HUES48 (cell line): ENCODE data around the gene TRAF3IP1.
"Not testable (repeated sequence)": the region's sequence is repeated elsewhere in the genome, so short reads cannot be mapped to it uniquely, and the experiment has no call there.

Source experiments
- H3K27ac ChIP-seq: one replicate; pipeline ENCODE4 v1.7.0; 2013; ENCODE audit warnings: low read depth, low read length, inconsistent platforms
- H3K27me3 ChIP-seq: 2 replicates; pipeline ENCODE4 v1.6.1; 2013; ENCODE audit warnings: mild to moderate bottlenecking, low read length; ENCODE audit not compliant: control insufficient read depth, insufficient read depth
- H3K36me3 ChIP-seq: 2 replicates; pipeline ENCODE4 v1.6.1; 2013; ENCODE audit warnings: low read length; ENCODE audit not compliant: control insufficient read depth, insufficient read depth
- H3K4me1 ChIP-seq: 2 replicates; pipeline ENCODE4 v1.6.1; 2013; ENCODE audit warnings: mild to moderate bottlenecking, low read length; ENCODE audit not compliant: control insufficient read depth, insufficient read depth
- H3K4me3 ChIP-seq: 2 replicates; pipeline ENCODE4 v1.5.1; 2013; ENCODE audit warnings: mild to moderate bottlenecking, low read depth, low read length
- H3K9ac ChIP-seq: 2 replicates; pipeline ENCODE4 v1.6.1; 2013; ENCODE audit warnings: mild to moderate bottlenecking, low read depth, low read length, moderate library complexity
- H3K9me3 ChIP-seq: 2 replicates; pipeline ENCODE4 v1.6.1; 2013; ENCODE audit warnings: low read length; ENCODE audit not compliant: control insufficient read depth, insufficient read depth

Gene TRAF3IP1

DNA sequence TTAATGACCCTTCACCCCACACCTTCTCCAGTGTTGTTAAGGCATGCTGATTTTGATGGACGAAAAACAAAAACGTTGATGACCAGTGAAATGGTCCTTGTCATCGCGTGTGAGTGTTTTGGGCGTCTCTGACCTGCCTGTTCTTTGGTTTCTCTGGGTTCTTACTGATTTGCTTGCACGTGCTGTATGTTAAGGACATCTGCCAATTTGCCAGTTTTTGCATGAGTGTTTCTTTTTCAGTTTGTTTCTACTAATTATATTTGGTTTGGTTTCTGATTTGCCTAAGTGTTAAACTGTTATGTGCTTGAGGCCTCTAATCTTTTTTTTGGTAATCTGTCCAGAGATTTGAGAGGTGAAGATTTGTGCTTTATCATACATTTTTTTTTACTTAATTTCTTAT, 14.6 kb downstream of the TRAF3IP1 start:
- no peak overlapping the region for H3K27ac ChIP-seq

DNA sequence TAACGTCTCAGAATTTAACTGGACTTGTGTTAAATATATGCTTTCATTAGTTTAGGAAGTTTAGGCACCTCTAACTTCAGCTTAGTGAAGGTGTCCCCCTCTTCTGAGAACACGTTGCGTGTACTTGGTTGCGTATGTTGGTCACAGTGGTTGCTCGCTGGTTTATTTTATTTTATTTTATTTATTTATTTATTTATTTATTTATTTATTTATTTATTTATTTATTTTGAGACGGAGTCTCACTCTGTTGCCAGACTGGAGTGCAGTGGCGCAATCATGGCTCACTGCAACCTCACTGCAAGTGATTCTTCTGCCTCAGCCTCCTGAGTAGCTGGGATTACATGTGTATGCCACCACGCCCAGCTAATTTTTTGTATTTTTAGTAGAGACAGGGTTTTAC, 15.3 kb downstream of the TRAF3IP1 start:
- not testable (repeated sequence) for H3K4me3 ChIP-seq, H3K27ac ChIP-seq, H3K9me3 ChIP-seq, H3K4me1 ChIP-seq, H3K9ac ChIP-seq, H3K27me3 ChIP-seq
- peaks cover 22% of the 10 kb centered on the region for H3K36me3 ChIP-seq

More for the DNA sequence above, 14.6 kb downstream of the TRAF3IP1 start:
- Histone ChIP-seq H3K4me1 (no peaks in the 10 kb centered on the region), H3K9ac (no peak overlapping the region), H3K36me3 (peaks cover 27% of the 10 kb centered on the region), H3K9me3 (no peaks in the 10 kb centered on the region), H3K27me3 (no peaks in the 10 kb centered on the region), H3K4me3 (no peak overlapping the region)

GRCh38 chr2:238336151-238336550, 15.8 kb downstream of the TRAF3IP1 start:
- Histone ChIP-seq H3K36me3 (peaks cover 22% of the 10 kb centered on the region), H3K27ac (no peak overlapping the region), H3K4me3 (no peak overlapping the region), H3K9ac (no peak overlapping the region), H3K4me1 (no peaks in the 10 kb centered on the region), H3K27me3 (no peaks in the 10 kb centered on the region), H3K9me3 (no peaks in the 10 kb centered on the region)

DNA sequence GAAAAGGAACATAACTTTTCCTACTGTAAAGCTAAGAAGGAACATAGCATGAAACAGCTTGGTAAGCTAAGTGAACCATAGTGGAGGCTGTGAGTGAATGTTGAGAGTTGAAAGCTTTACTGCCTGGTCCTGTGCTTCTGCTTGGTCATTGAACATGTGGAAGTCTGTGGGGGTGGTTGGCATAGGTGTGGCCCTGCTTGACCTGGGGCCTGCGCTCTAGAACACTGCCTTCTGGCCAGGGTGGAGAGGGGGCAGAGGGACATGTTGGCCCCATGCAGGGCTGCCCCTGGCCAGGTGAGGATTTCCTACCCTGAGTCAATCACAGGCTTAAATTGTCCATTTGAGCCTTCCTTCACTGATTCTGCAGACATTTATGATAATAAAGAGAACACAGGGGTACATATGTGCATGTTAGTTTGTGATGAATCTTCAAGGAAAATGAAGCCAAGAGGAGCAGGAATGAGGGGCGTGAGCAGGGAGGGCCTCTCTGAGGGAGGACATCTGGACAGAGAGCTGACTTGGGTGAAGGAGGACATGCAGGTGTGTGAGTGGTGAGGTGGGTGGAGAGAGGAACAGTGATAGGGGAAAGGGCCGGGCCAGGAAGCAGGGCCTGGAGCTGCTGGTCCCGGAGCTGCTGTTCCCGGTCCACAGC, 16.6 kb downstream of the TRAF3IP1 start:
- Histone ChIP-seq H3K27me3 (no peaks in the 10 kb centered on the region), H3K4me1 (no peaks in the 10 kb centered on the region), H3K9me3 (no peaks in the 10 kb centered on the region), H3K9ac (no peak overlapping the region), H3K4me3 (no peak overlapping the region), H3K36me3 (peaks cover 20% of the 10 kb centered on the region), H3K27ac (no peak overlapping the region)

DNA sequence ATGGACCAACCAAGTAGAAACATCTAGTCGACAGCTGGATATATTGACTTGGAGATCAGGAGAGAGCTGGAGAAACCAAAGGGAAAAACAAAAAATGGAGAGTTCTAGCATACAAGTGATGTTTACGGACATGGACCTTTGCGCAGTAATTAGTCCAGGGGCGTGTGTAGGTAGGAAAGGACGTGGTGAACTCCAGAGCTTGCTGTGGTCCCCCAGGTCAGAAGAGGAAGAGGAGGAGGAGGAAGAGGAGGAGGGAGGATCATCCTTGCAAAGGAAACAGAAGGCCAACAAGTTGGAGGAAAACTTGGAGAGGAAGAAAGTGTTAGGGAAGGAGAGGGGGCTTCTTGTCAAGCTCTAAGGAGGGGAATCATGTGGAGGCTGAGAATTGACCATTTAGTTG, 17.5 kb downstream of the TRAF3IP1 start:
- Histone ChIP-seq H3K4me1 (no peaks in the 10 kb centered on the region), H3K9me3 (no peaks in the 10 kb centered on the region), H3K27me3 (no peaks in the 10 kb centered on the region), H3K36me3 (peaks cover 19% of the 10 kb centered on the region), H3K9ac (no peak overlapping the region), H3K4me3 (no peak overlapping the region), H3K27ac (no peak overlapping the region)

GRCh38 chr2:238338710-238339394, 18.5 kb downstream of the TRAF3IP1 start:
- Histone ChIP-seq H3K9me3 (no peaks in the 10 kb centered on the region), H3K4me1 (no peaks in the 10 kb centered on the region), H3K27me3 (no peaks in the 10 kb centered on the region), H3K4me3 (no peak overlapping the region), H3K27ac (no peak overlapping the region), H3K36me3 (peaks cover 18% of the 10 kb centered on the region), H3K9ac (no peak overlapping the region)

DNA sequence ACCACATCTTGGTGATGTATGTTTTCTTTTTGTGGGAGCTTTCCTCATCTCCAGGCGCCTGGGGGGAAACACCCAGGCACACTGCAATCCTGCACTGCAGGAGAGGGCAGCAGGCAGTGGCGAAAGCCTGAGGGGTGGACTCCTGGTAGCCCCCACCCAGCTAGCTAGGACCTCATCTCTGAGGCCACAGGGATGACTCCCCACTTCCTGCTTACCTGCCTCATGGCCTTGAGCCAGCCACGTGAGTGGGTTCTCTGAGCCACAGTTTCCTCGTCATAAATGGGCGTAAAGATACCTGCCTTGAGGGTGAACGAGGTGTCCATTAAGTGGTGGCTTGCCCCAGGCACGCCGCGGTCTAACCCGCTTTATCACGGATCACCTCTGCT, 19.1 kb downstream of the TRAF3IP1 start:
- no peak overlapping the region for H3K9ac ChIP-seq
- H3K27ac ChIP-seq, result no peak overlapping the region
- no peak overlapping the region for H3K4me3 ChIP-seq
- peaks cover 12% of the 10 kb centered on the region for H3K36me3 ChIP-seq
- no peaks in the 10 kb centered on the region for H3K4me1 ChIP-seq
- no peaks in the 10 kb centered on the region for H3K9me3 ChIP-seq
- H3K27me3 ChIP-seq, result no peaks in the 10 kb centered on the region

- H3K9me3 ChIP-seq, result no peaks in the 10 kb centered on the region
- H3K36me3 ChIP-seq, result peaks cover 8% of the 10 kb centered on the region; the same call in 1 of the 2 replicates
- H3K27ac ChIP-seq, result no peak overlapping the region
- no peak overlapping the region for H3K4me3 ChIP-seq
- no peaks in the 10 kb centered on the region for H3K4me1 ChIP-seq
- no peak overlapping the region for H3K9ac ChIP-seq
- no peaks in the 10 kb centered on the region for H3K27me3 ChIP-seq
Observed at GRCh38 chr2:238339814-238340213, 19.5 kb downstream of the TRAF3IP1 start.

GRCh38 chr2:238341536-238341935, 21.2 kb downstream of the TRAF3IP1 start:
- Histone ChIP-seq H3K36me3 (peaks cover 5% of the 10 kb centered on the region; the same call in 1 of the 2 replicates), H3K4me3 (no peak overlapping the region), H3K27me3 (no peaks in the 10 kb centered on the region), H3K9ac (no peak overlapping the region), H3K4me1 (no peaks in the 10 kb centered on the region), H3K9me3 (no peaks in the 10 kb centered on the region), H3K27ac (no peak overlapping the region)

DNA sequence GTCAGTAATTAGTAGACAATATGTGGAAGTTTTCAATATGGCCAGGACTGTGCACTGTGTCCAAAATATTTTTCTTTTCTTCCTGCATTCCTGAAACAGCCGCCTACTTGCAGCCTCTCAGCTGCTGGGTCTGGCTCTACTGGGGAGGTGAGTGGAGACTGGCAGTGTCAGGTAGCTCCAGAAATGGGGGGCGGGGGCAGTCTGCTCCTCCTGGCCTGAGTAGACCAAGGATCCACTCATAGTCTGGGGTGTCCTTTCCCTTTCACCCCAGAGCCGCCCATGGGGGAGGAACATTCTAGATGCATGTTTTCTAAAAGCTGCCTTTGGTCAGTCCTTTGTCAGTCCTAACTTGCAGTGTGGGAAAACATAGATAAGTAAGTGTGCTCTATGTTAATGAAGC, 23.7 kb downstream of the TRAF3IP1 start:
- Histone ChIP-seq H3K9ac (no peak overlapping the region), H3K27ac (no peak overlapping the region), H3K4me1 (no peaks in the 10 kb centered on the region), H3K27me3 (no peaks in the 10 kb centered on the region), H3K9me3 (no peaks in the 10 kb centered on the region), H3K4me3 (no peak overlapping the region), H3K36me3 (peaks cover 13% of the 10 kb centered on the region)

GRCh38 chr2:238344517-238344916, 24.2 kb downstream of the TRAF3IP1 start:
- no peak overlapping the region for H3K4me3 ChIP-seq
- no peaks in the 10 kb centered on the region for H3K4me1 ChIP-seq
- H3K36me3 ChIP-seq, result peaks cover 16% of the 10 kb centered on the region
- H3K27ac ChIP-seq, result no peak overlapping the region
- H3K9ac ChIP-seq, result no peak overlapping the region
- H3K9me3 ChIP-seq, result no peaks in the 10 kb centered on the region
- H3K27me3 ChIP-seq, result no peaks in the 10 kb centered on the region
